ENCODE results near the gene PFN3. TPM values are rescaled to one million over a fixed set of nuclear protein-coding genes. Genes with fewer than 3 reads are reported as not detected.

Gene PFN3
- total and polyA plus RNA-seq, 2 of the 13 experiments (the other 11 are each of a cell fraction or from before 2014, with no cell fraction given) = not detected

GRCh38 chr5:177372910-177373309 is 27.6 kb downstream of the PFN3 start (continued):
- TF ChIP-seq MLX (CRISPR knock-in tag; IDR thresholded peaks at IDR 0.05) (no peak), MEIS1 (CRISPR knock-in tag; IDR thresholded peaks at IDR 0.05; ENCODE audit: borderline replicate concordance) (no peak), USF2 (IDR thresholded peaks at IDR 0.05; ENCODE audit: low read depth, low read length) (no peak), USF2 (CRISPR knock-in tag; IDR thresholded peaks at IDR 0.05; ENCODE audit: borderline replicate concordance) (no peak), KDM3A (CRISPR knock-in tag; IDR thresholded peaks at IDR 0.05; ENCODE audit: low read depth) (no peak), TFDP1 (CRISPR knock-in tag; IDR thresholded peaks at IDR 0.05; ENCODE audit: borderline replicate concordance) (no peak), DR1 (CRISPR knock-in tag; IDR thresholded peaks at IDR 0.05) (no peak)

Measured in HepG2 (cell line).